ENCODE measurements around the gene TMC8.

Gene TMC8

DNA sequence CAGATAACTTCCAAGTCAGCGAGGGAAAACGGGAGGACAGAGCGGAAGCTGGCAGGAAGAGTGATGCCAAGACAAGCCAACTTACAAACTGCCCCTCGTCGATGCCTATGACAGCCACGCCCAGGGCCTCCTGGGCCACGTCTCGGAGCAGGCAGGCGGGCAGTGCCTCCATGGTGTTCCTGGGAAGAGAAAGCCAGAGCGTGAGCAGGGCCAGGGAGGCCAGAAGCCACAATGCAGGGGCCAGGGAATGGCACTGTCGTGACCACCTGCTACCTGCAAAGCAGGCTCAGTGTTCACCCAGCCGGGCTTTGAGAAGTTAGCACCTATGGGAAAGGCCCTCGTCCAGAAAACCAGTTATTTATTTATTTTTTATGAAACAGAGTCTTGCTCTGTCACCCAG, 51.9 kb downstream of the TMC8 start:
- DNase-seq (ENCODE audit: low read depth), result no peak

DNA sequence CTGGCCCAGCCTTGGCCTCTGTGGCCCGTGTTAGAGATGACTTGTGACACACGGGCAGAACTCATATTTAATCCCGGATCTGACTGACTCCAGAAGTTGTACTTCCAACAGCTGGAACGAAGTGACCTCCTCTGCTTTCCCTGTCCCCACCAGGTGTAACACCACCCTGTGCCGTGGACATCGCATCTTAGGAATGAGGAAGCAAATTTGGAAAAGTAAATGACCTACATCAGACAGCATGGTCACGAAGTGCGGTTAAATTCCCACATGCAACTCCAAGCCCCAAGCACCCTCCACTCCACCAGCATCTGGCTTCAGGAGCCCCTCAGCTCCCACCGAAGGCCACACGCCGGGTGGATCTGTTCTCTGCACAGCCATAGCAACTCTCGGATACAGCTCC, 53.3 kb downstream of the TMC8 start:
- no peak for DNase-seq (ENCODE audit: low read depth)

DNA sequence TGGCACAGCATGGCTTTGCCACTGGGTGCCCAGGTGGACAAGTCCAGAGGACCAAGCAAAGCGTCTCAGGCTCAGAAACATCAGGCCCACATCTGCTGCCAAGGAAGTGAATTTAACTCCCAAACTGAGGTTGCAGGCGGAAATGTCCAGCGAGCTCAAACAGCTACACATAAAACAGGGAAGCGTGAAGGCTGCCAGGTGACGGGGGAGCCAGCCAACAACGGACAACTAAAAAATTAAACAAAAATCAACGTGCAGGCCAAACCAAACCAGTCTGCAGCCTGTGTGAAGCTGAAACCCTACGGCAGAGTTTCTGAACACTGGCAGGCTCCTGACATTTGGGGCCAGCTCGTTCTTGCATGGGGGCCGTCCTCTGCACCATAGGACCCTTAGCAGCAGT, 53.8 kb downstream of the TMC8 start:
- DNase-seq (ENCODE audit: low read depth), result no peak

DNA sequence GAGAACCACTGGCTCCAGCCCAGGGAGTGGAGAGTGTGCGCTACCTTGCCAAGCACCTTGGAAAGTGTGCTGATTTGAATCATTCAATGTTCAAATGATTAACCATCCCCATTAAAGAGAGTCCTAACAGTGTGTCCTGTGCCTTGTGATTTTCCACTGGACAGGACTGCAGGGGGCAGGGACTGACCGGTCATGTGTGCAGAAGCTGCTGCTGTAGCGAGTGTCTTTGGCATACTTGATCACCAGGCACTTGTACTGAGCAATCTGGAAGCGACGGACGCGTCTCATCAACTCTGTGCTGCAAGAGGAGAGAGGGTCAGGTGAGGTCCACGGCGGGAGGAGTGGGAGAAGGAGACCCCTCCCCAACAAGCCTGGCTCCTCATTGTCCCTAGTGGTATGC, 54.3 kb downstream of the TMC8 start:
- no peak for DNase-seq (ENCODE audit: low read depth)

DNA sequence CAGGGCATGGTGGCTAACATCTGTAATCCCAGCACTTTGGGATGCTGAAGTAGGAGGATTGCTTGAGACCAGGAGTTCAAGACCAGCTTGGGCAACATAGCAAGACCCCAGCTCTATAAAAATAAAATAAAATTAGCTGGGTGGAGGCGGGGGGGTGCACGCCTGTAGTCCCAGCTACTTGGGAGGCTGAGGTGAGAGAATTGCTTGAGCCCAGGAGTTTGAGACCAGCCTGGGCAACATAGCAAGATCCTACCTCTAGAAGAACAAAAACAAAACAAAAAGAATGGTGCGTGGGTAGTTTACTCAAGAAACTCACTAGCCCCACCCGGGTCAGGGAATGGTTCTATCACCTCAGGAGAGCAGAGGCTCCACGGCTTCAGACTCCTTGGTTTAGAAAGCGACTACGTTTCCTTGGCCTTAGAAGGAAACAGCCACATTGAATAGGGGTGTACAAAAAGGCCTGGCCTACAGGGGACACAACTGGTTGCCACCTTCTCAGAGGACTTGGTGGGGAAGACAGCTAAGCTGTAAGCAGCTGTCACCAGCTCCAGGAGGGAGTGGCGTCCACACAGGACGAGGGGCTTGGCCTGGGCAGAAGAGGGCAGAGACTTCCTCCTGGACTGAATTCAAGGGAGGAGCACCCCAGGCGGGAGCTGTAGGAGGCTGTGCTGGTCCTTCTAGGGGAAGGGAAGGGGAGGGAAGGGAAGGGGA, 55.6 kb downstream of the TMC8 start:
- DNase-seq (ENCODE audit: low read depth), result no peak

DNA sequence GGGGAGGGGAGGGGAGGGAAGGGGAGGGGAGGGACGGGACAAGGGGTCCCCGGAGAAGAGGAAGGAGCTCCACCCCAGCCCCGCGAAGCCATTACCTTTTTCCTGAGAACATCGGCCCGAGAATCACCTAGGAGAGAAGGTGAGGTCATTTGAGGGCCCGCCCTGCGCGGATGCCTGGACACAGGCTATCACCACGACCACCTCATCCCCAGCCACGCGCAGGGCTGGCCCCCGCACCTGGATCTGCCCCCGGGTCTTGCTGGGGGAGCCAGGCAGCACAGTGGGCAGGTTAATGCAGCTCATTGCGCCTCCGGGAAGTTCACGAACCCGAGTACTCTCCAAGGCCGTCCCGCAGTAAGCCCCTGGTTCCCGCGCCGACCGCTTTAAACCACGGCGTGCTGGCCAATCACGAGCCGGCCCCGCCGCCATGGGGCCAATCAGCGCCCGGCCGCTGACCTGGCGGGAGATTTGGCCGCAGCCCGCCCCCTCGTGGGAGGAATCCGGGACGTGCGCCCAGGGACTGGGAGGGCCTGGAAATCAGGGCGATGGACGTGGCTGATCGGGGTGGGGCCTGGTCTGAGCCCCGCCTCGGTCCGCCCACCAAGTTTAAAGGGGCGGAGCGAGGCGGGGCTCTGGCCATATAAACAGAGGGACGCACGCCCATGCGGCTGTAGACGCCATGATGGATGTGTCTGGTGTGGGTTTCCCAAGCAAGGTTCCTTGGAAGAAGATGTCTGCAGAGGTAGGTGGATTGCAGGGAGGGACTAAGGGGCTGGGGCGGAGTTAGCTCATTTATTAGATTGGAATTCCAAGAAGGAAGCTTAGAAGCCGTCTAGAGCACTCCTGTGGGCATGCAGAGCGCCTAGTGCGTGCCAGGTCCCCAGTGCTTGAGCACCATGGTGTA, 56.4 kb downstream of the TMC8 start, which contains the start of the genes AFMID and TK1:
Gene AFMID, plus strand, starts transcription at position 671 of the 904 bp plus-strand sequence. Its CDS starts 9 bp downstream, at position 680.
Gene TK1, minus strand, starts transcription at position 361 of the 904 bp plus-strand sequence. Its CDS starts 58 bp downstream, at position 303.
- DNase-seq (ENCODE audit: low read depth), result peak; percentile 97
